ENCODE measurements around the gene BICD1.

BICD1 gene

DNA sequence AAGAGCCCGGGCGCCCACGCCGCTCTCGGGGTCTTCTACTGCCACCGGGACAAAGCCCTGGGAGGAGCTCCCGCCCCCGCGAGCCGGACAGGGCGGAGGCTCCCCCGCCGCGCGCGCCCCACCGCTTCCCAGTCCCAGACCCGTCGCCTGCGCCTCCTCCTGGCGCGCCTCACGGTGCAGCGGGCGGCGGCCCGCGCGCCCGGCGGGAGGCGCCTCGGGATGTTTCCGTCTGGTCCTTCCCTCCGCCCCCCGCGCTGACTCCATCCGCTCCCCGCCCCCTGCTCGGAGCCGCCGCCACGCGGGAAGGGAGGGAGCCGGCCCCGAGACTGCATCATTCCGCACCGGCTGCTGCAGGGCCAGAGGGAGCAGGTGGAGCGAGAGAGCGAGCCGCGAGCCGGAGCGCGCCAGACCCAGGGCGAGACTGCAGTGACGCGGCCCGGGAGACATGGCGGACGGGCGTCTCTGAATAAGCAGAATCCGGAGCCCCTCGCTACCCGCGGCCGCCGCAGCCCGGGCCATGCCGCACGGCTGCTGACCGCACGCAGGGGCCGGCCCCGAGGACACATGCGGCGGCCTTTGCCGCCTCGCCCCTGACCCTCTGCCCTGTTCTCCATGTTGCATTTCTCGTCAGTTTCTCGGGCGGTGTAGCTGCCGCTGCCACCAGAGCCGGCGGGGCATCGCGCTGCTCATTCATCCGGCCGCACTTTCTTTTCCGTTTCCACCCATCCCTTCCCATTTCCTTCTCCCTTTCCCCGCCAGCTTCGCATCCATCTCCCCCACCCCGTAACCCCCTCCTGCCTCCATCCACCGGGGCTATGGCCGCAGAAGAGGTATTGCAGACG, at the start of gene BICD1:
TSS of gene BICD1 (plus strand) at position 331 of the 842 bp plus-strand sequence. CDS start at position 816, 485 bp downstream.
- TF ChIP-seq CTCF (IDR thresholded peaks at IDR 0.05; ENCODE audit: low read depth, low read length): no peak; the same call in 1 of the 2 replicates
- DNase-seq (ENCODE audit: extremely low read depth, low read depth): peak; percentile 71

DNA sequence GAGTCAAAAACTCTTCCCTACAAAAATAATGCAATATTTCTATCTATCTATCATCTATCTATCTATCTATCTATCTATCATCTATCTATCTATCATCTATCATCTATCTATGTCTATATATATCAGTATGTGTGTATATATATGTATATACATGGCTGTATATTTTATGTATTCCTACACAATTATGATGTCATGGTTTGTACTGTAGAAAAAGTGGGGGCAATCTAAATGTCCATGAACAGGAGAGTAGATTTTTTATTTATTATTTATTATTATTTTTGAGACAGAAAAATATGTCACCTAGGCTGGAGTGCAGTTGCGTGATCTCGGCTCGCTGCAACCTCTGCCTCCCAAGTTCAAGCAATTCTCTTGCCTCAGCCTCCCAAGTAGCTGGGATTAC, 45.6 kb upstream of the BICD1 start:
- DNase-seq (ENCODE audit: extremely low read depth, low read depth): no peak
- TF ChIP-seq CTCF (IDR thresholded peaks at IDR 0.05; ENCODE audit: low read depth, low read length): no peak

GRCh38 chr12:32062881-32063280, 43.8 kb upstream of the BICD1 start:
- TF ChIP-seq CTCF (IDR thresholded peaks at IDR 0.05; ENCODE audit: low read depth, low read length): no peak
- DNase-seq (ENCODE audit: extremely low read depth, low read depth): no peak

GRCh38 chr12:32063796-32064195, 42.9 kb upstream of the BICD1 start:
- no peak for DNase-seq (ENCODE audit: extremely low read depth, low read depth)
- TF ChIP-seq CTCF (IDR thresholded peaks at IDR 0.05; ENCODE audit: low read depth, low read length): no peak

DNA sequence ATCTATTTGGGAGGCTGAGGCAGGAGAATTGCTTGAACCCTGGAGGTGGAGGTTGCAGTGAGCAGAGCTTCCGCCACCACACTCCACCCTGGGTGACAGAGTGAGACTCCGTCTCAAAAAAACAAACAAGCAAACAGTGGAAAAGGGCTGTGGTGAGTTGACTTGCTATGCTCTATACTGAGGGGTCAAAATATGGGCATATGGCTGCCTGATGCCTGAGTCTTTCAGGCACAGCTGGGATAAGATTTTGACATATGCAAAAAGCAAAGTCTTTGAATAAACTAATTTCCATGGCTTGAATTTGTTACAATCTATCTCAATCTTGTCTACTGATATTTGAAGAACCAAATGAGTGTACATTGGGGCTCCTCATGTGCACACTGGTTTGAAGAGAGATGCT, 40.4 kb upstream of the BICD1 start:
- no peak for TF ChIP-seq CTCF (IDR thresholded peaks at IDR 0.05; ENCODE audit: low read depth, low read length)
- DNase-seq (ENCODE audit: extremely low read depth, low read depth): no peak

DNA sequence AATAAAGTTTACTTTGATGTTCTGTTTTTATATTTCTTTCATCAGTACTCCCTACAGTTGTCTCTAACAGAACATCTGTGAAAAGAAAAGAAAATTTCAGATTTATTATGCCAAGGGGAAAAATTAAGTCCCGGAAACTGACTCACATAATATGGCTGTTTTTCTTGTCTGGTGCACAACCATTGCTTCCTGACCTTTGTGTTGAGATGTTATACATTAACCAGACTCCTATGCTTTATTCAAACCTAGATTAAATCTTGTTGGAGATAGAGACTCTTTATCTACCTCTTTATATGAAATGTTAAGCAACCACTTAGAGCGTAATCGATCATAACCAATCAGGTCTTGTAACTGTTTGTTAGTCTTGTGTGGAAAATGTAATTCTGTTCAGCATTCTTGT, 37.6 kb upstream of the BICD1 start:
- TF ChIP-seq CTCF (IDR thresholded peaks at IDR 0.05; ENCODE audit: low read depth, low read length): no peak
- DNase-seq (ENCODE audit: extremely low read depth, low read depth): no peak

GRCh38 chr12:32069731-32070130, 36.9 kb upstream of the BICD1 start:
- DNase-seq (ENCODE audit: extremely low read depth, low read depth): no peak
- no peak for TF ChIP-seq CTCF (IDR thresholded peaks at IDR 0.05; ENCODE audit: low read depth, low read length)

Data from AG09319 (cell line).